ENCODE measurements around the gene ZNF385D. TPM values are rescaled to one million over a fixed set of nuclear protein-coding genes. Genes with fewer than 3 reads are reported as not detected.

ZNF385D gene
- polyA plus RNA-seq, 1 of the 3 experiments (the other 2 are of a cell fraction), result 1.8 TPM

DNA sequence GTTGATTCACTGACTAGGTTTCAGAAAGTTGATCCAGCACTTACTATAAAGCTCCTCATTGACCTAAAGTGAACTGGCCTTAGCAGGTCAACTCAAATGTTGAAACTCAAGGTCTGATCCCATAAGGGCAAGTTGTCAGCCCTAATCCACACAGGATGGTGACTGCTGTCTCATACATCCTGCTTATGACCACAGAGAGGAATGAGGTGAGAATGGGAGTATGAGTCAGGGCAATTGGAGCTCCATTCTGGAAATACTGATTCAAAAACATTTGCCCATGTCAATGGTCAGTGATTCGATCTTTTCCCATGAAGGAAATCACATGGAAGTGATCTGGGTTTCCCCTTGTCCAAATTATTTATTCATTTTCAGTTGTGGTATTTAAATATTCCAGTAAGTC lies 78.7 kb downstream of the ZNF385D start:
- H3K4me1 ChIP-seq (ENCODE audit: control insufficient read depth in 1 of 2, insufficient read depth in 2 of 2, low read depth in 1 of 2, low read length in 1 of 2), result peaks cover 0 to 5% of the 10 kb centered on the region in 2 experiments; a peak in 2 of 4 replicates
- POLR2A ChIA-PET, result no interaction called here
- CTCF ChIA-PET, result interaction anchor here (1.3 kb wide), 1 partner anchor 25 kb away, joined by 3 read pairs; no protein-coding TSS in a partner anchor
- H3F3A ChIP-seq (replicated peaks; ENCODE audit: insufficient read depth), result peaks cover 5% of the 10 kb centered on the region
- TF ChIP-seq GATA2 (CRISPR knock-in tag; IDR thresholded peaks at IDR 0.05), result no peak
- no peak for TF ChIP-seq CHD2 (IDR thresholded peaks at IDR 0.05; ENCODE audit: low read length, partially characterized antibody)
- TF ChIP-seq POLR2AphosphoS5 (IDR thresholded peaks at IDR 0.05; ENCODE audit: low read depth, low read length), result peak; percentile 60; the same call in 1 of the 2 replicates
- peak; percentile 13 to 84; a peak in 2 of 4 replicates for TF ChIP-seq EP300 (IDR thresholded peaks at IDR 0.05; ENCODE audit: borderline replicate concordance in 1 of 2, low read depth in 1 of 2, low read length in 1 of 2)
- TF ChIP-seq SIN3A (IDR thresholded peaks at IDR 0.05; ENCODE audit: borderline replicate concordance, low read depth, low read length), result no peak
- peak; percentile 95 for TF ChIP-seq RXRA (IDR thresholded peaks at IDR 0.05; ENCODE audit: borderline replicate concordance, low read depth)
- peak; percentile 88 for TF ChIP-seq JUND (IDR thresholded peaks at IDR 0.05)
- TF ChIP-seq, protein P1, sequence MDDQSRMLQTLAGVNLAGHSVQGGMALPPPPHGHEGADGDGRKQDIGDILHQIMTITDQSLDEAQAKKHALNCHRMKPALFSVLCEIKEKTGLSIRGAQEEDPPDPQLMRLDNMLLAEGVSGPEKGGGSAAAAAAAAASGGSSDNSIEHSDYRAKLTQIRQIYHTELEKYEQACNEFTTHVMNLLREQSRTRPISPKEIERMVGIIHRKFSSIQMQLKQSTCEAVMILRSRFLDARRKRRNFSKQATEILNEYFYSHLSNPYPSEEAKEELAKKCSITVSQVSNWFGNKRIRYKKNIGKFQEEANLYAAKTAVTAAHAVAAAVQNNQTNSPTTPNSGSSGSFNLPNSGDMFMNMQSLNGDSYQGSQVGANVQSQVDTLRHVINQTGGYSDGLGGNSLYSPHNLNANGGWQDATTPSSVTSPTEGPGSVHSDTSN (IDR thresholded peaks at IDR 0.05), result peak; percentile 89
- TF ChIP-seq FOXJ3 (CRISPR knock-in tag; IDR thresholded peaks at IDR 0.05), result no peak
- TF ChIP-seq, protein P2, sequence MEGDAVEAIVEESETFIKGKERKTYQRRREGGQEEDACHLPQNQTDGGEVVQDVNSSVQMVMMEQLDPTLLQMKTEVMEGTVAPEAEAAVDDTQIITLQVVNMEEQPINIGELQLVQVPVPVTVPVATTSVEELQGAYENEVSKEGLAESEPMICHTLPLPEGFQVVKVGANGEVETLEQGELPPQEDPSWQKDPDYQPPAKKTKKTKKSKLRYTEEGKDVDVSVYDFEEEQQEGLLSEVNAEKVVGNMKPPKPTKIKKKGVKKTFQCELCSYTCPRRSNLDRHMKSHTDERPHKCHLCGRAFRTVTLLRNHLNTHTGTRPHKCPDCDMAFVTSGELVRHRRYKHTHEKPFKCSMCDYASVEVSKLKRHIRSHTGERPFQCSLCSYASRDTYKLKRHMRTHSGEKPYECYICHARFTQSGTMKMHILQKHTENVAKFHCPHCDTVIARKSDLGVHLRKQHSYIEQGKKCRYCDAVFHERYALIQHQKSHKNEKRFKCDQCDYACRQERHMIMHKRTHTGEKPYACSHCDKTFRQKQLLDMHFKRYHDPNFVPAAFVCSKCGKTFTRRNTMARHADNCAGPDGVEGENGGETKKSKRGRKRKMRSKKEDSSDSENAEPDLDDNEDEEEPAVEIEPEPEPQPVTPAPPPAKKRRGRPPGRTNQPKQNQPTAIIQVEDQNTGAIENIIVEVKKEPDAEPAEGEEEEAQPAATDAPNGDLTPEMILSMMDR (IDR thresholded peaks at IDR 0.05), result no peak
- no peak for TF ChIP-seq SMC3 (IDR thresholded peaks at IDR 0.05; ENCODE audit: low read depth, low read length)
- TF ChIP-seq EZH2phosphoT487 (IDR thresholded peaks at IDR 0.05; ENCODE audit: borderline replicate concordance, low read depth), result no peak
- peak; percentile 84; the same call in 1 of the 2 replicates for TF ChIP-seq FOSL2 (IDR thresholded peaks at IDR 0.05; ENCODE audit: borderline replicate concordance, low read depth)
- TF ChIP-seq TCF12 (IDR thresholded peaks at IDR 0.05), result peak; percentile 87
- TF ChIP-seq, protein P3, sequence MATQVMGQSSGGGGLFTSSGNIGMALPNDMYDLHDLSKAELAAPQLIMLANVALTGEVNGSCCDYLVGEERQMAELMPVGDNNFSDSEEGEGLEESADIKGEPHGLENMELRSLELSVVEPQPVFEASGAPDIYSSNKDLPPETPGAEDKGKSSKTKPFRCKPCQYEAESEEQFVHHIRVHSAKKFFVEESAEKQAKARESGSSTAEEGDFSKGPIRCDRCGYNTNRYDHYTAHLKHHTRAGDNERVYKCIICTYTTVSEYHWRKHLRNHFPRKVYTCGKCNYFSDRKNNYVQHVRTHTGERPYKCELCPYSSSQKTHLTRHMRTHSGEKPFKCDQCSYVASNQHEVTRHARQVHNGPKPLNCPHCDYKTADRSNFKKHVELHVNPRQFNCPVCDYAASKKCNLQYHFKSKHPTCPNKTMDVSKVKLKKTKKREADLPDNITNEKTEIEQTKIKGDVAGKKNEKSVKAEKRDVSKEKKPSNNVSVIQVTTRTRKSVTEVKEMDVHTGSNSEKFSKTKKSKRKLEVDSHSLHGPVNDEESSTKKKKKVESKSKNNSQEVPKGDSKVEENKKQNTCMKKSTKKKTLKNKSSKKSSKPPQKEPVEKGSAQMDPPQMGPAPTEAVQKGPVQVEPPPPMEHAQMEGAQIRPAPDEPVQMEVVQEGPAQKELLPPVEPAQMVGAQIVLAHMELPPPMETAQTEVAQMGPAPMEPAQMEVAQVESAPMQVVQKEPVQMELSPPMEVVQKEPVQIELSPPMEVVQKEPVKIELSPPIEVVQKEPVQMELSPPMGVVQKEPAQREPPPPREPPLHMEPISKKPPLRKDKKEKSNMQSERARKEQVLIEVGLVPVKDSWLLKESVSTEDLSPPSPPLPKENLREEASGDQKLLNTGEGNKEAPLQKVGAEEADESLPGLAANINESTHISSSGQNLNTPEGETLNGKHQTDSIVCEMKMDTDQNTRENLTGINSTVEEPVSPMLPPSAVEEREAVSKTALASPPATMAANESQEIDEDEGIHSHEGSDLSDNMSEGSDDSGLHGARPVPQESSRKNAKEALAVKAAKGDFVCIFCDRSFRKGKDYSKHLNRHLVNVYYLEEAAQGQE (IDR thresholded peaks at IDR 0.05; ENCODE audit: low read depth, low read length), result 0 out of 2 replicates have a peak, but pooled peaks have one; percentile 38
- TF ChIP-seq NFIC (IDR thresholded peaks at IDR 0.05; ENCODE audit: borderline replicate concordance), result peak; percentile 59; the same call in 1 of the 2 replicates
- TF ChIP-seq TEAD4 (IDR thresholded peaks at IDR 0.05; ENCODE audit: borderline replicate concordance, insufficient read depth), result 0 out of 2 replicates have a peak, but pooled peaks have one; percentile 48
- TF ChIP-seq, protein P4, sequence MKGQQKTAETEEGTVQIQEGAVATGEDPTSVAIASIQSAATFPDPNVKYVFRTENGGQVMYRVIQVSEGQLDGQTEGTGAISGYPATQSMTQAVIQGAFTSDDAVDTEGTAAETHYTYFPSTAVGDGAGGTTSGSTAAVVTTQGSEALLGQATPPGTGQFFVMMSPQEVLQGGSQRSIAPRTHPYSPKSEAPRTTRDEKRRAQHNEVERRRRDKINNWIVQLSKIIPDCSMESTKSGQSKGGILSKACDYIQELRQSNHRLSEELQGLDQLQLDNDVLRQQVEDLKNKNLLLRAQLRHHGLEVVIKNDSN (IDR thresholded peaks at IDR 0.05; ENCODE audit: borderline replicate concordance, low read depth), result no peak
- H3K9ac ChIP-seq, result no peak overlapping the region
- no peak overlapping the region for H3K4me3 ChIP-seq (ENCODE audit: low read depth in 2 of 2, low read length in 1 of 2)
- H3K9me2 ChIP-seq, result no peaks in the 10 kb centered on the region
- 0 out of 2 replicates have a peak overlapping the region, but pooled peaks have one; percentile 19 for H2AFZ ChIP-seq (ENCODE audit: low read depth)
- H3K27me3 ChIP-seq (ENCODE audit: insufficient read depth), result no peaks in the 10 kb centered on the region
- H3K27ac ChIP-seq (ENCODE audit: low read depth in 2 of 2, low read length in 1 of 2), result peak overlapping the region in 1 of 2 experiments; percentile 74; a peak in 2 of 4 replicates
- H3K9me3 ChIP-seq, result no peaks in the 10 kb centered on the region
- no peaks in the 10 kb centered on the region for H3K79me2 ChIP-seq (ENCODE audit: insufficient read depth)
- H3K36me3 ChIP-seq (replicated peaks in 1 of 2; ENCODE audit: control insufficient read depth in 1 of 2, insufficient read depth in 2 of 2, low read length in 1 of 2), result no peaks in the 10 kb centered on the region
- no peak overlapping the region for H3K4me2 ChIP-seq
- DNase-seq, result no peak
- H4K20me1 ChIP-seq (ENCODE audit: insufficient read depth), result no peaks in the 10 kb centered on the region
- 8% methylated on average over 1 of the region's 1 CpG for WGBS (ENCODE audit: low lambda C conversion rate)

All from SK-N-SH (cell line).